ENCODE measurements around the gene PPP1R8. TPM values are rescaled to one million over a fixed set of nuclear protein-coding genes. Genes with fewer than 3 reads are reported as not detected.

The PPP1R8 gene
- total RNA-seq, 1 donor from 2014 or later: 48.3 TPM

GRCh38 chr1:27889506-27889905 is 58.9 kb downstream of the PPP1R8 start:
- no peak for DNase-seq (ENCODE audit: low read depth in 2 of 2)

GRCh38 chr1:27891196-27891889 is 60.8 kb downstream of the PPP1R8 start:
- no peak for DNase-seq (ENCODE audit: low read depth in 2 of 2)

- no peak for DNase-seq (ENCODE audit: low read depth in 2 of 2)
Observed at GRCh38 chr1:27894521-27894920, 63.9 kb downstream of the PPP1R8 start.

Other genes with a start within 250 kb of the PPP1R8 start
- gene AHDC1, start 226.6 kb upstream of the PPP1R8 start, total RNA-seq: 3.3 and 9.4 TPM in 2 replicates
- 0.13 and 0.25 TPM in 2 replicates for gene FGR, start 195.6 kb upstream of the PPP1R8 start, total RNA-seq
- 21.8 and 48.8 TPM in 2 replicates for gene IFI6, start 158.6 kb upstream of the PPP1R8 start, total RNA-seq
- gene FAM76A, start 104.8 kb upstream of the PPP1R8 start, total RNA-seq: 6.2 and 9.7 TPM in 2 replicates
- 56.4 and 74.0 TPM in 2 replicates for gene STX12, start 57.6 kb upstream of the PPP1R8 start, total RNA-seq
- gene THEMIS2, start 41.8 kb downstream of the PPP1R8 start, total RNA-seq: 29.9 and 36.3 TPM in 2 replicates
- 45.4 and 68.0 TPM in 2 replicates for gene RPA2, start 83.8 kb downstream of the PPP1R8 start, total RNA-seq
- 0.26 and 0.89 TPM in 2 replicates for gene SMPDL3B, start 104.2 kb downstream of the PPP1R8 start, total RNA-seq
- 5.0 and 7.0 TPM in 2 replicates for gene XKR8, start 129.2 kb downstream of the PPP1R8 start, total RNA-seq

All from dermis microvascular lymphatic vessel endothelial cell (primary cell).